Adrenal gland (tissue), 12 donors: ENCODE results near the gene TDRD10. TPM values are rescaled to one million over a fixed set of nuclear protein-coding genes. Genes with fewer than 3 reads are reported as not detected.

Experiments used
- DNase-seq, 7 donors: peaks; one replicate each; pipeline ENCODE4 v3.0.0-alpha.2; 2019 to 2020
- H3K27ac ChIP-seq, 5 donors: fragments of 200-600 bp; sonication (generic) in 4 of 5; 1 replicate in 3 of 5; 2 replicates in 2 of 5; pipeline versions ENCODE4 v1.5.1 to v1.8.0; 2016 to 2020; ENCODE audit warnings: mild to moderate bottlenecking in 1 of 5
- H3K27me3 ChIP-seq: fragments of 200-600 bp; 2 replicates; pipeline ENCODE4 v1.8.0; 2021
- H3K36me3 ChIP-seq, 2 donors: fragments of 200-600 bp; replicated peaks in 1 of 2; 1 replicate in 1 of 2; 2 replicates in 1 of 2; pipeline versions ENCODE4 v1.5.1 to v1.8.0; 2018 to 2022
- H3K4me1 ChIP-seq, 2 donors: fragments of 200-600 bp; replicated peaks in 1 of 2; 1 replicate in 1 of 2; 2 replicates in 1 of 2; pipeline versions ENCODE4 v1.5.1 to v1.8.0; 2018 to 2021
- H3K4me3 ChIP-seq, 4 donors: fragments of 200-600 bp; sonication (generic) in 3 of 4; one replicate each; pipeline ENCODE4 v1.5.1; 2016 to 2018
- H3K9me3 ChIP-seq, 3 donors: fragments of 200-600 bp; sonication (generic) in 1 of 3; replicated peaks in 1 of 3; 1 replicate in 2 of 3; 2 replicates in 1 of 3; pipeline versions ENCODE4 v1.5.1 to v1.8.0; 2016 to 2021
- CTCF ChIP-seq, 6 experiments: fragments of 450-650 bp in 4 of 6; fragments of 200-600 bp in 2 of 6; sonication (generic) in 1 of 6; IDR thresholded peaks; 1 replicate in 5 of 6; 2 replicates in 1 of 6; pipeline versions ENCODE4 v1.5.1 to v1.8.0; 2016 to 2021; ENCODE audit warnings: antibody characterized with exemption in 6 of 6, mild to moderate bottlenecking in 2 of 6, moderate library complexity in 1 of 6
- POLR2A ChIP-seq, 2 donors: fragments of 450-650 bp; IDR thresholded peaks; one replicate each; pipeline ENCODE4 v1.6.1; 2017; ENCODE audit warnings: antibody characterized with exemption in 2 of 2, mild to moderate bottlenecking in 2 of 2, moderate library complexity in 1 of 2
- WGBS, 4 donors: extraction: QIAGEN DNeasy Blood & Tissue Kit in 2 of 4; methylation state at CpG; one replicate each; pipeline versions ENCODE4 v1.1.5 to v1.1.7; 2013 to 2017; 5-methylcytosine and 5-hydroxymethylcytosine counted together
- intact Hi-C, 2 donors: fragments of 100-400 bp; cut with DNase I; formaldehyde crosslinking; loops; one replicate each; pipeline versions ENCODE4 v1.14.1 to v1.15.0; 2022 to 2023
- polyA plus RNA-seq, 3 donors: library from polyadenylated mRNA; stranded (reverse); fragments of 200-250 nt in 2 of 3; fragments of 350-450 nt in 1 of 3; fragmentation: Illumina TruSeq in 1 of 3; extraction: RNeasy Lipid Tissue Mini Kit (QIAGEN cat#74804) in 1 of 3; gene quantifications; one replicate each; pipeline ENCODE4 v1.2.3, GENCODE V29; 2013 to 2014
- total RNA-seq, 9 donors: library from RNA; depleted of rRNA in 4 of 9; stranded (reverse); fragments of >200 nt in 4 of 9; fragments of 120-200 nt in 1 of 9; fragmentation: NEBNext Ultra II Directional in 1 of 9; extraction: Animal tissue kit (Norgen Biotek cat#: 25700) in 1 of 9; gene quantifications; one replicate each; pipeline versions ENCODE4 v1.1.0 to v1.2.4, GENCODE V29; 2013 to 2023
- donor health status: healthy with polysubstance abuse.
- donor health status: Bipolar disorder and iron deficiency.
- donor health status: DM: yes; HTN: yes; CAD: no.
- donor health status: DM: no; HTN: no; CAD: no.
- donor health status: DM: no; HTN: no; CAD: no.
- donor health status: DM: yes; HTN: yes; CAD: no.

TDRD10 gene
- total and polyA plus RNA-seq, 12 donors = 0.55 to 24.9 (median 3.6) TPM; not detected in 1

GRCh38 chr1:154479764-154480421 lies 22.1 kb upstream of the TDRD10 start:
- DNase-seq = peak; percentile 62 to 88 (median 72)

GRCh38 chr1:154481053-154481452 lies 21.0 kb upstream of the TDRD10 start:
- no peak overlapping the region for H3K27ac ChIP-seq
- intact Hi-C loops = no loop called here
- peak in 1 of 7 donors; percentile 1 for DNase-seq
- no peak for TF ChIP-seq CTCF (IDR thresholded peaks at IDR 0.05)
- TF ChIP-seq POLR2A (IDR thresholded peaks at IDR 0.05) = no peak
- H3K36me3 ChIP-seq = peaks cover 0 to 8% of the 10 kb centered on the region in 2 donors
- WGBS, 4 donors = 51 to 65% (median 56%) methylated on average over 1 of the region's 1 CpG
- no peaks in the 10 kb centered on the region for H3K9me3 ChIP-seq
- no peak overlapping the region for H3K4me3 ChIP-seq
- no peaks in the 10 kb centered on the region for H3K27me3 ChIP-seq
- peaks cover 8 to 16% of the 10 kb centered on the region in 2 donors for H3K4me1 ChIP-seq

More at GRCh38 chr1:154479764-154480421, 22.1 kb upstream of the TDRD10 start:
- H3K4me1 ChIP-seq = peaks cover 8 to 10% of the 10 kb centered on the region in 2 donors
- no peaks in the 10 kb centered on the region for H3K9me3 ChIP-seq
- H3K4me3 ChIP-seq = no peak overlapping the region
- peak in 1 of 2 donors; percentile 22 for TF ChIP-seq POLR2A (IDR thresholded peaks at IDR 0.05)
- peak; percentile 92 to 99 (median 98) for TF ChIP-seq CTCF (IDR thresholded peaks at IDR 0.05)
- WGBS, 4 donors = 30 to 34% (median 31%) methylated on average over 9 of the region's 9 CpGs
- intact Hi-C loops = loop anchor here (10.0 kb wide), 2 partner anchors 75 to 395 kb away; partner anchors contain the start of genes IL6R (in 1 of the 2) and KCNN3 (in 1 of the 2)
- no peaks in the 10 kb centered on the region for H3K27me3 ChIP-seq
- no peaks in the 10 kb centered on the region for H3K36me3 ChIP-seq
- H3K27ac ChIP-seq = peak overlapping the region in 2 of 5 donors; percentile 8 to 18

GRCh38 chr1:154483941-154484803 lies 17.8 kb upstream of the TDRD10 start:
- Histone ChIP-seq H3K4me3 (no peak overlapping the region), H3K4me1 (peaks cover 0 to 10% of the 10 kb centered on the region in 2 donors), H3K27me3 (no peaks in the 10 kb centered on the region), H3K36me3 (peaks cover 0 to 19% of the 10 kb centered on the region in 2 donors), H3K27ac (peak overlapping the region in 3 of 5 donors; percentile 9 to 79 (median 72)), H3K9me3 (no peaks in the 10 kb centered on the region)
- peak; percentile 42 to 89 (median 73) for DNase-seq
- WGBS, 4 donors = 47 to 62% (median 58%) methylated on average over 14 of the region's 14 CpGs
- TF ChIP-seq CTCF (IDR thresholded peaks at IDR 0.05) (peak in 4 of 6 experiments; percentile 16 to 24 (median 21)), POLR2A (IDR thresholded peaks at IDR 0.05) (peak in 1 of 2 donors; percentile 14)
- intact Hi-C loops = loop anchor here in 1 of 2 donors (2.0 kb wide), 1 partner anchor 61 kb away; no protein-coding TSS in a partner anchor

GRCh38 chr1:154485106-154485505 lies 16.9 kb upstream of the TDRD10 start:
- Histone ChIP-seq H3K9me3 (no peaks in the 10 kb centered on the region), H3K4me1 (peaks cover 0 to 10% of the 10 kb centered on the region in 2 donors), H3K36me3 (peaks cover 0 to 19% of the 10 kb centered on the region in 2 donors), H3K4me3 (no peak overlapping the region), H3K27ac (peak overlapping the region in 2 of 5 donors; percentile 58 to 72), H3K27me3 (no peaks in the 10 kb centered on the region)
- TF ChIP-seq POLR2A (IDR thresholded peaks at IDR 0.05) (no peak), CTCF (IDR thresholded peaks at IDR 0.05) (no peak)
- 58 to 73% (median 72%) methylated on average over 5 of the region's 5 CpGs for WGBS, 4 donors
- intact Hi-C loops = loop anchor here in 1 of 2 donors (5.0 kb wide), 1 partner anchor 62 kb away; no protein-coding TSS in a partner anchor
- DNase-seq = peak in 6 of 7 donors; percentile 41 to 81 (median 54)
